Hematopoietic multipotent progenitor cell (in vitro differentiated cells): ENCODE data around the gene ARF5. TPM values are rescaled to one million over a fixed set of nuclear protein-coding genes. Genes with fewer than 3 reads are reported as not detected.

ENCODE experiments used
- DNase-seq, 3 donors: peaks; one replicate each; pipeline ENCODE4 v3.0.0-alpha.2; 2011 to 2015; ENCODE audit warnings: low read depth in 2 of 3, low spot score in 2 of 3
- total RNA-seq: library from RNA; depleted of rRNA; stranded (reverse); fragments of >200 nt; gene quantifications from one replicate; pipeline ENCODE4 v1.2.3, GENCODE V29; 2012

Gene ARF5
- total RNA-seq, 1 donor: 176 TPM

- peak in 2 of 3 donors; percentile 28 to 42 for DNase-seq
Observed at GRCh38 chr7:127588697-127589482, 679 bp downstream of the ARF5 start.

GRCh38 chr7:127589896-127590295 lies 1.7 kb downstream of the ARF5 start:
- no peak for DNase-seq

GRCh38 chr7:127591189-127591588 lies 3.0 kb downstream of the ARF5 start:
- no peak for DNase-seq

GRCh38 chr7:127591591-127591990 lies 3.4 kb downstream of the ARF5 start:
- no peak for DNase-seq

GRCh38 chr7:127592550-127592949 lies 4.3 kb downstream of the ARF5 start:
- no peak for DNase-seq

GRCh38 chr7:127594490-127594889 lies 6.3 kb downstream of the ARF5 start:
- peak in 2 of 3 donors; percentile 72 to 91 for DNase-seq

GRCh38 chr7:127595737-127596136 lies 7.5 kb downstream of the ARF5 start:
- no peak for DNase-seq

- DNase-seq: no peak
Observed at GRCh38 chr7:127598318-127598717, 10.1 kb downstream of the ARF5 start.

- no peak for DNase-seq
Observed at GRCh38 chr7:127600885-127601284, 12.7 kb downstream of the ARF5 start.

- no peak for DNase-seq
Observed at GRCh38 chr7:127608446-127608845, 20.2 kb downstream of the ARF5 start.

- no peak for DNase-seq
Observed at GRCh38 chr7:127609297-127609696, 21.1 kb downstream of the ARF5 start.

- no peak for DNase-seq
Observed at GRCh38 chr7:127612263-127612662, 24.1 kb downstream of the ARF5 start.

- no peak for DNase-seq
Observed at GRCh38 chr7:127616724-127617123, 28.5 kb downstream of the ARF5 start.

GRCh38 chr7:127618042-127618441 lies 29.8 kb downstream of the ARF5 start, which contains the start of gene PAX4:
PAX4 (minus strand) TSS chr7:127618142; CDS start chr7:127615928, 2,214 bp downstream.
- DNase-seq: no peak

- no peak for DNase-seq
Observed at GRCh38 chr7:127618775-127619174, 30.6 kb downstream of the ARF5 start.

GRCh38 chr7:127619681-127620405 lies 31.6 kb downstream of the ARF5 start:
- no peak for DNase-seq

- DNase-seq: no peak
Observed at GRCh38 chr7:127620406-127621233, 32.4 kb downstream of the ARF5 start.

- no peak for DNase-seq
Observed at GRCh38 chr7:127625331-127625730, 37.1 kb downstream of the ARF5 start.

- DNase-seq: no peak
Observed at GRCh38 chr7:127628445-127628844, 40.2 kb downstream of the ARF5 start.

- DNase-seq: peak in 2 of 3 donors; percentile 28 to 46
Observed at GRCh38 chr7:127629268-127629854, 41.1 kb downstream of the ARF5 start.
